Caki2 (cell line): ENCODE results near the gene PPP6R2. TPM values are rescaled to one million over a fixed set of nuclear protein-coding genes. Genes with fewer than 3 reads are reported as not detected.

Experiments used
- DNase-seq: peaks from one replicate; pipeline ENCODE4 v3.0.0-alpha.2; 2015; ENCODE audit warnings: low read depth
- in situ Hi-C: cut with HindIII; loops from 2 replicates; pipeline ENCODE4 v1.10.0; 2016; ENCODE audit warnings: low sequenced_read_pairs, low pct_unique_long_range_greater_than_20kb, mixed read lengths
- total RNA-seq: library from RNA; depleted of rRNA; stranded (reverse); fragments of >200 nt; shearing (Covaris generic); gene quantifications from 2 replicates; pipeline ENCODE4 v1.2.3, GENCODE V29; 2014; ENCODE audit warnings: low replicate concordance; rRNA removed

Gene PPP6R2, protein sequence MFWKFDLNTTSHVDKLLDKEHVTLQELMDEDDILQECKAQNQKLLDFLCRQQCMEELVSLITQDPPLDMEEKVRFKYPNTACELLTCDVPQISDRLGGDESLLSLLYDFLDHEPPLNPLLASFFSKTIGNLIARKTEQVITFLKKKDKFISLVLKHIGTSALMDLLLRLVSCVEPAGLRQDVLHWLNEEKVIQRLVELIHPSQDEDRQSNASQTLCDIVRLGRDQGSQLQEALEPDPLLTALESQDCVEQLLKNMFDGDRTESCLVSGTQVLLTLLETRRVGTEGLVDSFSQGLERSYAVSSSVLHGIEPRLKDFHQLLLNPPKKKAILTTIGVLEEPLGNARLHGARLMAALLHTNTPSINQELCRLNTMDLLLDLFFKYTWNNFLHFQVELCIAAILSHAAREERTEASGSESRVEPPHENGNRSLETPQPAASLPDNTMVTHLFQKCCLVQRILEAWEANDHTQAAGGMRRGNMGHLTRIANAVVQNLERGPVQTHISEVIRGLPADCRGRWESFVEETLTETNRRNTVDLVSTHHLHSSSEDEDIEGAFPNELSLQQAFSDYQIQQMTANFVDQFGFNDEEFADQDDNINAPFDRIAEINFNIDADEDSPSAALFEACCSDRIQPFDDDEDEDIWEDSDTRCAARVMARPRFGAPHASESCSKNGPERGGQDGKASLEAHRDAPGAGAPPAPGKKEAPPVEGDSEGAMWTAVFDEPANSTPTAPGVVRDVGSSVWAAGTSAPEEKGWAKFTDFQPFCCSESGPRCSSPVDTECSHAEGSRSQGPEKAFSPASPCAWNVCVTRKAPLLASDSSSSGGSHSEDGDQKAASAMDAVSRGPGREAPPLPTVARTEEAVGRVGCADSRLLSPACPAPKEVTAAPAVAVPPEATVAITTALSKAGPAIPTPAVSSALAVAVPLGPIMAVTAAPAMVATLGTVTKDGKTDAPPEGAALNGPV
- total RNA-seq, result 51.5 and 72.7 TPM in 2 replicates

GRCh38 chr22:50342651-50343540, at the start of gene PPP6R2:
TSS of gene PPP6R2 (plus strand) at chr22:50343327. CDS start at chr22:50393909, 50,582 bp downstream.
- peak; percentile 77 for DNase-seq
- in situ Hi-C loops, result no loop called here

- DNase-seq, result peak; percentile 77
- in situ Hi-C loops, result no loop called here
Measured at GRCh38 chr22:50293441-50294318, 49.4 kb upstream of the PPP6R2 start.

DNA sequence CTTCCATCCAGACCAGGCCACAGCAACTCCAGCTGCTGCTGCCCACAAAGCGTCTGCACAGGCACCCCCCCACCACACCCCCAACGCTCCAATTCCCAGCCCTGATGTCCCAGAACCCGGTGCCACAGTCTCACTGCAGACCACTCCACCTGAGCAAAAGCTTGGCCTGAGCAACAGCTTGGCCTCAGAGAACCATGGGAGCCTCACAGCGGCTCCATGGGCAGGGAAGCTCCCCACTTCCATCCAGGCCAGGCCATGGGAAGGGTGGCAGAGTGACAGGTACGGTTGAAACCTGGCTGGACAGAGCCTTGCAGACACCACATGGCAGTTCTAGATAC, 48.8 kb upstream of the PPP6R2 start:
- no peak for DNase-seq
- in situ Hi-C loops, result no loop called here

GRCh38 chr22:50296658-50297490, 46.3 kb upstream of the PPP6R2 start:
- in situ Hi-C loops, result no loop called here
- no peak for DNase-seq

DNA sequence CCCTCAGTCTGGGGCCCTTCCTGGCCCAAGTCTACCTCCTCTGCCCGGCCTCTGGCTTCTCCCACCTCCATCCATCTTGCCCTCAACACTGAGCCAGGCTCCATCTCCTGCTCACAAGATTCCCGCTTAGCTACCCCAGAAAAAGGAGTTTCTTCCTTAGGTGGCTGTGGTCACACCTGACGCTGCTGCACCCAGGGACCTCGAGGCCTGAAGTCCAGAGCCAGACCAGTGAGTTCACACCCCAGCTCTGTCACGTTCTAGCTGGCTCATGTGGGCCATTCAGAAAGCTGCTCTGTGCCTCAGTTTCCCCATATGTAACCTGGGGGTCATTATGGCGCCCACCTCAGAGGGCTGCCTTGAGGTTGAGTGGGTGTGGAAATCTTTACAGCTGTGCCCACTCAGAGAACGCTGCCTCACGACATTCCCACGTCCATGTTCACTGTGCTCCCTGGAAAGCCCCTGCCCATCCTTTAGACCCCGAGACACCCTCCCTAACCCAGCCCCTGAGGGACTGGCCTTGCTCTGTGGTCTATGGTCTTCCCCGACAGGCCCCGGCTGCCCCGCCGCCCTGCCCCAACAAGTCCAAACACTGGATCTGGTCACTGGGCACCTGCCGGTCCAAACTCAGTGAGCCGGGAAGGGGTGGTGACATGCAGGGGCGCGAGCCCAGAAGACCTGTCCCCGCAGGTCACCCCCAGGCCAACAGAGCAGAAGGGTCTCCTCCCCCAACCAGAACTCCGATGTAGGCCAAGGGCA, 45.4 kb upstream of the PPP6R2 start:
- DNase-seq, result no peak
- in situ Hi-C loops, result no loop called here

DNA sequence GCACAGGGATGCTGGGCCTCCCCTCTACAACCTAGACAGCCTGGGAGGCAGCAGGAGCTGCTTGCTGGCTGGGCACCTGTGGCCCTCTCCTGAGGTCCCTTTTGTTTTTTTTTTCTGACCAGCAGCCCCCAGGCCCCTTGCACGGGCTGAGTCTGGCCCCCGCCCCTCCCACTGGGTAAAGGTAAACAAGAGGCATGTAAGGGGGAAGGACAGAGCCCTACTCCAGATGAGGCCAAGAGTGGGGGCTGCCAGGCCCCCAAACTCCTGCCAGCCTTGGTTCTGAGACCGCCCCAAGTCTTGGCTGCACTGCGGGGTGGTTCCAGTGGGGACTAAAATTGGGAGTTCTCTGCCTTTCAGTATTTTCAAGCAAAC, 44.9 kb upstream of the PPP6R2 start:
- in situ Hi-C loops, result no loop called here
- DNase-seq, result no peak

DNA sequence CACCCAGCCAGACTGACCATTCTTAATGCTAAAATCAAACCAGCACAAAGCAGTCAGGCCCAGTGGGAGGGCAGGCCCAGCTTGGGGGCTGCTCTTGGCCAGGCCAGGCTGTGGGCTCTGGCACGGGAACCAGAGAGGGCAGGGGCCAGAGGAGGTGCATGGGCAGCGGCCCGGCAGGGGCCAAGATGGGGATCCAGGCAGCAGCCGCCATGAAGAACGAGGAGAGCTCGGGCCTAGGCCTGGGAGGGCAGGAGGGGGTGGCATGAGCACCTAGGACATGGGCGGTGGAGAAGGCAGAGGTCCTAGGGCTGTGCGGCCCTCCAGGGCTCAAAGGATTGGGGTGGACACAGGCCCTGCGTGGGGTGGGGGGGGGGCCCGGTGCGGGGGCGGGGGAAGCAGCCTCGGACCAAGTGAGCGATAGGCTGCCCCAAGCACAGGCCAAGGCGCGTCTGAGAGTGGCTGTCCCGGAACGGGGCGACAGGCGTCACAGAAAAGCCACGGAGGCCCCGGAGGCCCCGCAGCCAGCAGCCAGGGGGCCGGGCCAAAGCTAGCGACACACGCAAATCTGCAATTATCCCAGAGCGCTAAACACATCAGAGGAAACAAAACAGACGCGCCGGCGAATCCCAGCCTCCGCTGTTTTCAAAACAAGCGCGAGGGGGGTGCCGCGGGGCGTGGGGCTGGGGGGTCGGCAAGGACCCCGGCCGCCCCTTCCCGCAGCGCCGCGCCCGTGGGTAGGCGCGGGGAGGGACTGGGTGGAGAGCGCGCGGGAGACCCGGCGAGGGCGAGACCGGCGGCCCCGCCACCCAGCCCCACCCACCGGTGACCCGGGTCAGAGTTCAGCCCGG, 44.0 kb upstream of the PPP6R2 start:
- in situ Hi-C loops, result no loop called here
- no peak for DNase-seq

GRCh38 chr22:50299785-50300619, 43.1 kb upstream of the PPP6R2 start:
- in situ Hi-C loops, result no loop called here

DNA sequence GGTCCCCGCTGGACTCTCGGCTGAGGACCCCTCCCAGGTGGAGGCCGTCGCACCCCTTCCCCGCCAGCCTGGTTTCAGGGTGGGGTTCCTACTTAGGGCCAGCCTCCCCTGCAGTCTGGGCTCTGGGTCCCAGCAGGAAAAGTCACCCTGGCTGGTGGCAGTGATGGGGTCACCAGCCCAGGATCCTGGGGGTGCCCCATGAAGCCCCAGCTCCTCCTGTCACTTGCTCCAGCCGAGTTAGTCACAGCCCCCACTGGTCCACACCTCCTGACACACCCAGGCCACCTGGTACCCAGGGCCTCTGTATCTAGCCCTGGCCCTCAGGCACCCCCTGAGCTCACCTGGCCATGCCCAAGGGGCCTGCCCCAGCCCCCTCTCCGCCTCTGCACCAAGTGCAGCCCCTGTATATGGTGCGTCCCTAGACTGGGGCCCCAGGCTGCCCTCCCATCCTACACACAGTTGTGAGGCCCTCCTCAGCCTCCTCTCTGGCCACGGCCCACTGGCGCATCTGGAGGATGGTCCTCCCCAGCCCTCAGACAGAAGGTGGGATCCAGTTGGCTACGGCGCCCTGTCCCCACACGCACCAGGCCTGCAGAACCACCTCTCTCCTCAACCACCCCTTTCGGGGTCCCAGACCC, 42.4 kb upstream of the PPP6R2 start:
- in situ Hi-C loops, result no loop called here
- no peak for DNase-seq

More at GRCh38 chr22:50299785-50300619, 43.1 kb upstream of the PPP6R2 start:
- no peak for DNase-seq

GRCh38 chr22:50301581-50301991, 41.5 kb upstream of the PPP6R2 start:
- in situ Hi-C loops, result no loop called here
- no peak for DNase-seq

- in situ Hi-C loops, result no loop called here
- no peak for DNase-seq
Measured at GRCh38 chr22:50302041-50302541, 41.0 kb upstream of the PPP6R2 start.

DNA sequence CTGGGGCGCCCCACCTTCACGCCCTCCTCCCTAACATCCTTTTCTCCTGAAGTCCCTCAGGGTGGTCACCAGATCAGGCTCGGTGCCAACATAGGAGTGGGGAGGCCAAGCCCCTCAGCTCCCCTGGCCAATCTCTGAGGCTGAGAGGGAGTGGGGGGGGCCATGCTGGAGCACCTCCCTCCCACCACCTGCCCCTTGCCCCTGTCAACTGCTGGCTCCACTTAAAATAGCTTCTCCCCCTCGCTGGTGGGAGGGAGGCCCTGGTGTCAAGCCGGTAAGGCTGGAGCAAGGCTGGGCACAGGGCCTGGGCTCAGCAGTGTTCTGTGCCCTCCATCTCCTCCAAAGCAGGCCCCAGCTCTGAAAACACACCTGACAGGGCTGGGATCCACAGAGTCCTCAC, 40.6 kb upstream of the PPP6R2 start:
- in situ Hi-C loops, result no loop called here
- DNase-seq, result no peak

- in situ Hi-C loops, result no loop called here
- no peak for DNase-seq
Measured at GRCh38 chr22:50303515-50303847, 39.6 kb upstream of the PPP6R2 start.
